ENCODE results near the gene DIP2C.

DNA sequence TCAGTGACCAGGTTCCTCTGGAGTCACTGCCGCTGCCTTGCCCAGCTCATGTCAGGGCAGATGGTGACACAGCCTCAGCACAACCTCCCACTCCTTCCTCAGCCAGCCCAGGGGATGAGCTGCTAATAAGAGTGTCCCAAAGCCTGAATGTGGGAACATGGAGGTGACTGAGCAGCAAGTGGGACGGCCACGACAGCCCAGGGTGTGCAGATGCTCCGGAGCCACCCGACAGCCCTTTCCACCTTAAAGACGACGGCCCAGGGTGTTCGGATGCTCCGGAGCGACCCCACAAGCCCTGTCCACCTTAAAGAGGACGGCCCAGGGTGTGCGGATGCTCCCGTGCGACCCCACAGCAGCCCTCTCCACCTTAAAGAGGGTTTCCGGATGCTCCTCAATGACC is 89.2 kb downstream of the DIP2C start:
- TF ChIP-seq, protein P1, sequence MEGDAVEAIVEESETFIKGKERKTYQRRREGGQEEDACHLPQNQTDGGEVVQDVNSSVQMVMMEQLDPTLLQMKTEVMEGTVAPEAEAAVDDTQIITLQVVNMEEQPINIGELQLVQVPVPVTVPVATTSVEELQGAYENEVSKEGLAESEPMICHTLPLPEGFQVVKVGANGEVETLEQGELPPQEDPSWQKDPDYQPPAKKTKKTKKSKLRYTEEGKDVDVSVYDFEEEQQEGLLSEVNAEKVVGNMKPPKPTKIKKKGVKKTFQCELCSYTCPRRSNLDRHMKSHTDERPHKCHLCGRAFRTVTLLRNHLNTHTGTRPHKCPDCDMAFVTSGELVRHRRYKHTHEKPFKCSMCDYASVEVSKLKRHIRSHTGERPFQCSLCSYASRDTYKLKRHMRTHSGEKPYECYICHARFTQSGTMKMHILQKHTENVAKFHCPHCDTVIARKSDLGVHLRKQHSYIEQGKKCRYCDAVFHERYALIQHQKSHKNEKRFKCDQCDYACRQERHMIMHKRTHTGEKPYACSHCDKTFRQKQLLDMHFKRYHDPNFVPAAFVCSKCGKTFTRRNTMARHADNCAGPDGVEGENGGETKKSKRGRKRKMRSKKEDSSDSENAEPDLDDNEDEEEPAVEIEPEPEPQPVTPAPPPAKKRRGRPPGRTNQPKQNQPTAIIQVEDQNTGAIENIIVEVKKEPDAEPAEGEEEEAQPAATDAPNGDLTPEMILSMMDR (IDR thresholded peaks at IDR 0.05) = no peak
- TF ChIP-seq EZH2 (IDR thresholded peaks at IDR 0.05) (no peak), EZH2phosphoT487 (IDR thresholded peaks at IDR 0.05) (no peak)

Data from neural progenitor cell (in vitro differentiated cells).